Epithelial cell of proximal tubule (primary cell): ENCODE results near the gene PAQR8. TPM values are rescaled to one million over a fixed set of nuclear protein-coding genes. Genes with fewer than 3 reads are reported as not detected.

ENCODE experiments used
- DNase-seq: peaks from one replicate; pipeline ENCODE4 v3.0.0-alpha.2; 2011; ENCODE audit warnings: low read depth
- H3K4me3 ChIP-seq: 2 replicates; pipeline ENCODE4 v1.5.1; 2011; ENCODE audit warnings: low read depth, mild to moderate bottlenecking, low read length
- total RNA-seq: library from RNA; depleted of rRNA; stranded (reverse); fragments of >200 nt; gene quantifications from 2 replicates; pipeline ENCODE4 v1.2.3, GENCODE V29; 2015
- TF ChIP-seq, protein P1 (sequence below): conservative IDR thresholded peaks from 2 replicates; pipeline ENCODE4 v1.5.1; 2012; ENCODE audit warnings: low read depth, mild to moderate bottlenecking, low read length

Gene PAQR8
- total RNA-seq, 1 donor from 2014 or later = 8.2 TPM

DNA sequence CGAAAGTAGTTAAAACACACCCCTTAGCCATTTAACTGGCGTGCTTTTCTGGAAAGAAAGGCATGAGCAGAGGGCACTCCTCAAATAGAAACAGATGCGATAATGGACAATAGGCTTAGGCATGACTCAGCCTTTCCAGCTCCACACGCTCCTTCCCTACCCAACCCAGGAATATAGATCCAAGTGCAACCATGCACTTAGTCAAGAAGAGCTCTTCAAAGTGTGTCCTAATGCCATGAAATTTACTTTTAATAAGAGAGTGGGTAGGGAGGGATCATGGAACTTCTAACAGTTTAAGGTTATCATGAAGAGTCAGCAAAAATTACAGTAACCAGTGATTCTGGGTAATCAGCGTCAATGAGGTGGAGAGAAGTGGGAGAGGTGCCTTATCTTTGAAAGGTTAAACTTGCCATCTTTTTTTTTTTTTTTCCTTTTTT is 55.7 kb downstream of the PAQR8 start:
- H3K4me3 ChIP-seq = no peak overlapping the region
- TF ChIP-seq, protein P1, sequence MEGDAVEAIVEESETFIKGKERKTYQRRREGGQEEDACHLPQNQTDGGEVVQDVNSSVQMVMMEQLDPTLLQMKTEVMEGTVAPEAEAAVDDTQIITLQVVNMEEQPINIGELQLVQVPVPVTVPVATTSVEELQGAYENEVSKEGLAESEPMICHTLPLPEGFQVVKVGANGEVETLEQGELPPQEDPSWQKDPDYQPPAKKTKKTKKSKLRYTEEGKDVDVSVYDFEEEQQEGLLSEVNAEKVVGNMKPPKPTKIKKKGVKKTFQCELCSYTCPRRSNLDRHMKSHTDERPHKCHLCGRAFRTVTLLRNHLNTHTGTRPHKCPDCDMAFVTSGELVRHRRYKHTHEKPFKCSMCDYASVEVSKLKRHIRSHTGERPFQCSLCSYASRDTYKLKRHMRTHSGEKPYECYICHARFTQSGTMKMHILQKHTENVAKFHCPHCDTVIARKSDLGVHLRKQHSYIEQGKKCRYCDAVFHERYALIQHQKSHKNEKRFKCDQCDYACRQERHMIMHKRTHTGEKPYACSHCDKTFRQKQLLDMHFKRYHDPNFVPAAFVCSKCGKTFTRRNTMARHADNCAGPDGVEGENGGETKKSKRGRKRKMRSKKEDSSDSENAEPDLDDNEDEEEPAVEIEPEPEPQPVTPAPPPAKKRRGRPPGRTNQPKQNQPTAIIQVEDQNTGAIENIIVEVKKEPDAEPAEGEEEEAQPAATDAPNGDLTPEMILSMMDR = no peak
- no peak for DNase-seq

DNA sequence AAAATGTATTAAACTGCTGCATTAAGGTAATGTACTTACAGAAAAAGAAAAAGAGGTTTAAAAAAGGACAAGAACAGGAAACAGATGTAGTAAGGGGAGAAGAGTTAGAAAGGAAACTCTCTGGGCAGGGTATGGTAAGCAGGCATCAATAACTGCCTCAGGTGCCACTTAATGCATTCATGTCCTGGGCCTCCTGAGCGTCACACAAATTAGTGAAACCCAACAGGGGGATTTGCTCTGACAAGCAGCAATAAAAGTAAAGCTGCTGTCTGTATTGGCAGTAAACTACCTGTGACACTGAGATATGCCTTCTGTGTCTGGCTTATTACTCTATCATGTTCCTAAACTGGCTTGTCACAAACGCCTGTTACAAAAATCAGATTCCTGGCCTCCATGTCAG is 56.7 kb downstream of the PAQR8 start:
- TF ChIP-seq, protein P1 = no peak
- DNase-seq = no peak
- no peak overlapping the region for H3K4me3 ChIP-seq

DNA sequence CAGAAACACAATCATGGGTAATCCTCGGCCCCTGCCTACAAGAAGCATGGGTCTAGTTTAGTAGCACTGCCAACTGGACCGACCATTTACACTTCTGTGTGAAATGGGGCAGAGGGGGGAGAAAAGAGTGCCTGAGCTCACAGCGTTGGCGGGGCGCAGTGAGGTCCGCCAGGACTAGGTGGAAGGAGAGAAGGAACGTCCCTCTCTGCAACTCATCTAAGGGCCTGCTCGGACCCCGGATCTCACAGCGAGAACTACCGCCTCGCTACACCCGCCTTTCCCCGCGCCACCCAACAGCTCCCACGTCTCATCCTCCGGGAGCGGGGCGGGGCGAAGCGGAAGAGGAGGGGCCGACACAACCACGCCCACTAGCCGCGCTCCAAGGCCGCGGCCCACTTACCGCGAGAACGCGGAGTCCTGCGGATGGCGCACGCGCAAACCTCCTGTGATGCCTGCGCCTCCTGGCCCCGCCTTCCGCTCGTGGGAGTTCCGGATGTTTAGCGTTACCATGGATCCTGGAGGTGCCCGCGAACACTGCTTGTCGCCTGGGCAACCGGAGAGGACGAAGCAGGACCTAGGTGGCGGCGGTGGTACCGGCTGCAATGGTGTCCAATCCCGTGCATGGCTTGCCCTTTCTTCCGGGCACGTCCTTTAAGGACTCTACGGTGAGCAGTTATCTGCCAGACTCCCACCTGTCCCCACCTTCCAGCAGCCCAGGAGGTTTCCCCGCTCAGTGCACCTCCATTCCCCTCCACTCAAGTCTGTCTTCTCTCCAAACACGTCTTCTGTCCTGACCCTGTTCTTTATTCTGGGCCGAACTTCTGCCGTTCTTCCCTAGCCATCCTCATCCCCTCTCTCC is 58.1 kb downstream of the PAQR8 start, which contains the start of gene EFHC1:
EFHC1 (plus strand) TSS at position 534 of the 859 bp plus-strand sequence; CDS start at position 603, 69 bp downstream.
- DNase-seq = peak; percentile 73
- peak within 1 kb of the TSS; percentile 76 for H3K4me3 ChIP-seq
- TF ChIP-seq, protein P1 = no peak

DNA sequence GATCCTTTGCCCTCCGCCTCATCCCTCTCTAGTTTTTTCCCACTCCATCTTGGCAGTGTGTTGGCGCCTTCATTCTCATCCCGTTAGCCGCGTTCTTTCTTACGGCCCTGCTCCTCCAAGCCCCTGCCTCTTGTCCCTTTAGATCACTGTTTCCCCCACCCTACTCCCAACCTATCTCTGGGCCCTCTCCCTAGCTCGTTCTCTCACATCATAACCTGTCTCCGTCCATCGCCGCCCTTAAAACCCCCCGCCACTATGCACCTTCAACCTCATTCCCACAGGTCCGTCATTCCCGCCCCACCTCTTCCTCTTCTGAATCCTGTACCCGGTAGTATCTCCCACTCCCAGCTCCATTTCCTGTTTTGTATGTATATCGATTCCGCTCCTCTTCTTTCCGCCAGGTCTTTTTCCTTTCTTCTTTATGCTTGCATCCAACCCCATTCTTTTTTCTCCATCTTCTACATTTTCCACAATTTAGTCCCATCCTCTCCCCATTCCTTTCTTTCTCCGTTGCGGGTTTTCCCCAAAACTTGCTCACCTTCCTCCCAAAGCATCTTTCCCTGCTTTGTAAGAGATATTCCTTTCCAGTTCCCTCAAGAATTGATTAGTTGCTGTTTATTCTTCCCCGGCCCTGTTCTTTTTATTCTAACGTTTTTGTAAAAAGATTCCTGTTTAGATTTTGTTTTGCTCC is 58.9 kb downstream of the PAQR8 start:
- TF ChIP-seq, protein P1 = no peak
- DNase-seq = no peak
- H3K4me3 ChIP-seq = peak overlapping the region; percentile 76

DNA sequence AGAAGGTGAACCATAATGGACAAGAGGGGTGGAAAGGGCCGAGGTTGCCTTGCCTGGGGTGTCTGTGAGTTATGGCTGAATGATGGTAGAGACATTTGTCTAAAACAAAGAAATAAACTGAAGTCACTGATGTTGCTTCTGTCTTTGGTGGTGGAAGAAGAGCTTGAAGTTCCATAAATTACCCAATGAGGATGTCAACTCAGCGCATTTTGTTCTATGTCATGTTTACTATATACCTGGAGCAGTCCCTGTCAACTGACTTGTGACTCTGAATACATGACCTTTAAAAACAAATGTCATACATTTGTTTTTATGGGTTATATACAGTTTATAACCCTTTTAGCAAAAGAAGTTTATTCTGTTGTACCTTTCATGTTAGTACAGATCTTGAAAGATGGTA is 60.2 kb downstream of the PAQR8 start:
- DNase-seq = no peak
- TF ChIP-seq, protein P1 = no peak
- H3K4me3 ChIP-seq = no peak overlapping the region

DNA sequence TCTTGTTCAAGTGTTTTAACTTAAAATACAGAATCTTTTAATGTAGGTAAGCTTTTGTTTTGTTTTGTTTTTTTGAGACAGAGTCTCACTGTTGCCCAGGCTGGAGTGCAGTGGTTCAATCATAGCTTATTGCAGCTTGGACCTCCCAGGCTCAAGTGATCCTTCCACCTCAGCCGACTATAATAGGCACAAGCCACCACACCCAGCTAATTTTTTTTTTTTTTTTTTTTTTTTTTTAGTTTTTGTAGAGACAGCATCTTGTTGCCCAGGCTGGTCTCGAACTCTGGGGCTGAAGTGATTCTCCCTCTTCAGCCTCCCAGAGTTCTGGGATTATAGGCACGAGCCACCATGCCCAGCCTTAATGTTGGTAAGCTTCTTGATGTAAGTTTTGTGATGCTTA is 61.5 kb downstream of the PAQR8 start:
- H3K4me3 ChIP-seq = no peak overlapping the region
- TF ChIP-seq, protein P1 = no peak
- no peak for DNase-seq
